ENCODE results near the gene ZCCHC2.

ZCCHC2 gene

GRCh38 chr18:62590799-62591590 lies 68.2 kb downstream of the ZCCHC2 start:
- peaks cover 5% of the 10 kb centered on the region for H3K4me1 Mint-ChIP-seq (ENCODE audit: low read depth)
- H3K27me3 Mint-ChIP-seq, result peaks cover 4% of the 10 kb centered on the region
- H3K27ac Mint-ChIP-seq, result no peak overlapping the region
- H3K4me3 Mint-ChIP-seq, result no peak overlapping the region
- H3K36me3 Mint-ChIP-seq, result peaks cover 7% of the 10 kb centered on the region
- H3K9me3 Mint-ChIP-seq (ENCODE audit: low read depth), result peaks cover 3% of the 10 kb centered on the region

- Mint-ChIP-seq H3K9me3 (ENCODE audit: low read depth) (peaks cover 3% of the 10 kb centered on the region), H3K4me3 (no peak overlapping the region), H3K27ac (no peak overlapping the region), H3K27me3 (peaks cover 31% of the 10 kb centered on the region), H3K4me1 (ENCODE audit: low read depth) (peaks cover 5% of the 10 kb centered on the region), H3K36me3 (peaks cover 2% of the 10 kb centered on the region)
These were observed 73.5 kb downstream of the ZCCHC2 start for GRCh38 chr18:62596145-62597005.

GRCh38 chr18:62601871-62602270 lies 79.0 kb downstream of the ZCCHC2 start:
- peaks cover 43% of the 10 kb centered on the region for H3K27me3 Mint-ChIP-seq
- H3K27ac Mint-ChIP-seq, result no peak overlapping the region
- H3K4me3 Mint-ChIP-seq, result no peak overlapping the region
- no peaks in the 10 kb centered on the region for H3K9me3 Mint-ChIP-seq (ENCODE audit: low read depth)
- peaks cover 5% of the 10 kb centered on the region for H3K4me1 Mint-ChIP-seq (ENCODE audit: low read depth)
- H3K36me3 Mint-ChIP-seq, result no peaks in the 10 kb centered on the region

- H3K36me3 Mint-ChIP-seq, result no peaks in the 10 kb centered on the region
- no peak overlapping the region for H3K4me3 Mint-ChIP-seq
- H3K27me3 Mint-ChIP-seq, result peaks cover 38% of the 10 kb centered on the region
- no peaks in the 10 kb centered on the region for H3K9me3 Mint-ChIP-seq (ENCODE audit: low read depth)
- no peaks in the 10 kb centered on the region for H3K4me1 Mint-ChIP-seq (ENCODE audit: low read depth)
- no peak overlapping the region for H3K27ac Mint-ChIP-seq
These were observed 79.9 kb downstream of the ZCCHC2 start for GRCh38 chr18:62602706-62603105.

GRCh38 chr18:62603211-62603610 lies 80.4 kb downstream of the ZCCHC2 start:
- H3K4me1 Mint-ChIP-seq (ENCODE audit: low read depth), result no peaks in the 10 kb centered on the region
- H3K27me3 Mint-ChIP-seq, result peaks cover 38% of the 10 kb centered on the region
- no peaks in the 10 kb centered on the region for H3K9me3 Mint-ChIP-seq (ENCODE audit: low read depth)
- no peak overlapping the region for H3K27ac Mint-ChIP-seq
- no peak overlapping the region for H3K4me3 Mint-ChIP-seq
- H3K36me3 Mint-ChIP-seq, result no peaks in the 10 kb centered on the region

- Mint-ChIP-seq H3K4me1 (ENCODE audit: low read depth) (no peaks in the 10 kb centered on the region), H3K36me3 (no peaks in the 10 kb centered on the region), H3K27me3 (peaks cover 31% of the 10 kb centered on the region), H3K9me3 (ENCODE audit: low read depth) (no peaks in the 10 kb centered on the region), H3K27ac (no peak overlapping the region), H3K4me3 (no peak overlapping the region)
These were observed 81.2 kb downstream of the ZCCHC2 start for GRCh38 chr18:62603979-62604378.

GRCh38 chr18:62605685-62606084 lies 82.9 kb downstream of the ZCCHC2 start:
- no peak overlapping the region for H3K27ac Mint-ChIP-seq
- H3K9me3 Mint-ChIP-seq (ENCODE audit: low read depth), result no peaks in the 10 kb centered on the region
- H3K4me3 Mint-ChIP-seq, result no peak overlapping the region
- no peaks in the 10 kb centered on the region for H3K36me3 Mint-ChIP-seq
- no peaks in the 10 kb centered on the region for H3K4me1 Mint-ChIP-seq (ENCODE audit: low read depth)
- H3K27me3 Mint-ChIP-seq, result peaks cover 16% of the 10 kb centered on the region

GRCh38 chr18:62606106-62606505 lies 83.3 kb downstream of the ZCCHC2 start:
- peaks cover 17% of the 10 kb centered on the region for H3K27me3 Mint-ChIP-seq
- H3K4me1 Mint-ChIP-seq (ENCODE audit: low read depth), result no peaks in the 10 kb centered on the region
- no peaks in the 10 kb centered on the region for H3K36me3 Mint-ChIP-seq
- no peak overlapping the region for H3K4me3 Mint-ChIP-seq
- no peaks in the 10 kb centered on the region for H3K9me3 Mint-ChIP-seq (ENCODE audit: low read depth)
- H3K27ac Mint-ChIP-seq, result no peak overlapping the region

GRCh38 chr18:62607302-62607701 lies 84.5 kb downstream of the ZCCHC2 start:
- Mint-ChIP-seq H3K36me3 (no peaks in the 10 kb centered on the region), H3K9me3 (ENCODE audit: low read depth) (no peaks in the 10 kb centered on the region), H3K27me3 (peaks cover 9% of the 10 kb centered on the region), H3K4me3 (no peak overlapping the region), H3K4me1 (ENCODE audit: low read depth) (no peaks in the 10 kb centered on the region), H3K27ac (no peak overlapping the region)

- Mint-ChIP-seq H3K27ac (no peak overlapping the region), H3K9me3 (ENCODE audit: low read depth) (no peaks in the 10 kb centered on the region), H3K36me3 (no peaks in the 10 kb centered on the region), H3K4me1 (ENCODE audit: low read depth) (no peaks in the 10 kb centered on the region), H3K27me3 (peaks cover 5% of the 10 kb centered on the region), H3K4me3 (no peak overlapping the region)
These were observed 85.0 kb downstream of the ZCCHC2 start for GRCh38 chr18:62607708-62608428.

- Mint-ChIP-seq H3K4me1 (ENCODE audit: low read depth) (no peaks in the 10 kb centered on the region), H3K27me3 (peaks cover 3% of the 10 kb centered on the region), H3K27ac (no peak overlapping the region), H3K36me3 (no peaks in the 10 kb centered on the region), H3K9me3 (ENCODE audit: low read depth) (no peaks in the 10 kb centered on the region), H3K4me3 (no peak overlapping the region)
These were observed 86.9 kb downstream of the ZCCHC2 start for GRCh38 chr18:62609764-62610163.

GRCh38 chr18:62610351-62610700 lies 87.5 kb downstream of the ZCCHC2 start:
- Mint-ChIP-seq H3K36me3 (no peaks in the 10 kb centered on the region), H3K9me3 (ENCODE audit: low read depth) (no peaks in the 10 kb centered on the region), H3K4me1 (ENCODE audit: low read depth) (no peaks in the 10 kb centered on the region), H3K27ac (no peak overlapping the region), H3K27me3 (peaks cover 3% of the 10 kb centered on the region), H3K4me3 (no peak overlapping the region)

GRCh38 chr18:62610701-62611411 lies 88.0 kb downstream of the ZCCHC2 start:
- no peaks in the 10 kb centered on the region for H3K4me1 Mint-ChIP-seq (ENCODE audit: low read depth)
- no peak overlapping the region for H3K27ac Mint-ChIP-seq
- no peak overlapping the region for H3K4me3 Mint-ChIP-seq
- peaks cover 5% of the 10 kb centered on the region for H3K27me3 Mint-ChIP-seq
- H3K9me3 Mint-ChIP-seq (ENCODE audit: low read depth), result no peaks in the 10 kb centered on the region
- H3K36me3 Mint-ChIP-seq, result no peaks in the 10 kb centered on the region

- no peaks in the 10 kb centered on the region for H3K36me3 Mint-ChIP-seq
- H3K27me3 Mint-ChIP-seq, result peaks cover 11% of the 10 kb centered on the region
- no peak overlapping the region for H3K27ac Mint-ChIP-seq
- H3K4me3 Mint-ChIP-seq, result no peak overlapping the region
- no peaks in the 10 kb centered on the region for H3K9me3 Mint-ChIP-seq (ENCODE audit: low read depth)
- no peaks in the 10 kb centered on the region for H3K4me1 Mint-ChIP-seq (ENCODE audit: low read depth)
These were observed 88.8 kb downstream of the ZCCHC2 start for GRCh38 chr18:62611453-62612288.
